IMR-90 (cell line): Measurements from ENCODE around the gene RAD51B. TPM values are rescaled to one million over a fixed set of nuclear protein-coding genes. Genes with fewer than 3 reads are reported as not detected.

Source experiments
- ATAC-seq: fragments of 200-7000 bp; cut with Tn5 transposase; 2 replicates; pipeline ENCODE4 v1.9.1; 2020; ENCODE audit warnings: low read depth, mild to moderate bottlenecking, moderate library complexity
- BruUV-seq: library from RNA; stranded (reverse); fragments of 400-500 nt; replicated peaks from 2 replicates; lab custom pipeline; 2021; lab: Mats Ljungman, UMichigan
- CTCF ChIA-PET: fragments of 300-600 bp; formaldehyde crosslinking; extraction: SDS; loops from one replicate; lab custom pipeline; 2021; ENCODE audit warnings: antibody characterized with exemption; lab: Yijun Ruan, JAX
- POLR2A ChIA-PET: fragments of 300-600 bp; sonication (Branson Sonifier 250); formaldehyde crosslinking; loops from one replicate; lab custom pipeline; 2022; ENCODE audit warnings: antibody characterized with exemption; ENCODE audit not compliant: unreplicated experiment; lab: Charles Lee
- DNase-seq: peaks from one replicate; pipeline ENCODE4 v3.0.0; 2013
- H2AFZ ChIP-seq: replicated peaks from 2 replicates; pipeline ENCODE3; 2013; ENCODE audit warnings: low read length, mild to moderate bottlenecking; ENCODE audit not compliant: poor library complexity
- H2AK5ac ChIP-seq: 2 replicates; pipeline ENCODE4 v1.6.1; 2013; ENCODE audit warnings: low read depth, low read length, inconsistent platforms
- H2AK9ac ChIP-seq: replicated peaks from 2 replicates; pipeline ENCODE3; 2013; ENCODE audit warnings: mild to moderate bottlenecking, low read depth, low read length, moderate library complexity; ENCODE audit not compliant: poor library complexity
- H2BK120ac ChIP-seq: 2 replicates; pipeline ENCODE4 v1.6.1; 2013; ENCODE audit warnings: low read depth, low read length, inconsistent platforms
- H2BK15ac ChIP-seq: 3 replicates; pipeline ENCODE4 v1.6.1; 2013; ENCODE audit warnings: low read depth, low read length, inconsistent platforms
- H2BK20ac ChIP-seq: 2 replicates; pipeline ENCODE4 v1.6.1; 2013; ENCODE audit warnings: low read depth, mild to moderate bottlenecking, inconsistent platforms, low read length, moderate library complexity
- H2BK5ac ChIP-seq: 2 replicates; pipeline ENCODE4 v1.6.1; 2013; ENCODE audit warnings: mild to moderate bottlenecking, low read depth, low read length, inconsistent platforms; ENCODE audit not compliant: poor library complexity, severe bottlenecking
- H3K14ac ChIP-seq: replicated peaks from 2 replicates; pipeline ENCODE4 v1.6.1; 2013; ENCODE audit warnings: low read depth, low read length, inconsistent platforms
- H3K18ac ChIP-seq: 2 replicates; pipeline ENCODE4 v1.6.1; 2013; ENCODE audit warnings: low read depth, low read length, control low read depth
- H3K23ac ChIP-seq: 2 replicates; pipeline ENCODE4 v1.6.1; 2013; ENCODE audit warnings: low read depth, low read length, inconsistent platforms
- H3K27ac ChIP-seq: 2 replicates; pipeline ENCODE4 v1.5.1; 2013; ENCODE audit warnings: mild to moderate bottlenecking, control low read depth, low read length; ENCODE audit not compliant: insufficient read depth
- H3K27me3 ChIP-seq: 2 replicates; pipeline ENCODE4 v1.6.1; 2013; ENCODE audit warnings: low read length; ENCODE audit not compliant: control insufficient read depth, insufficient read depth
- H3K36me3 ChIP-seq: 2 replicates; pipeline ENCODE4 v1.6.1; 2013; ENCODE audit warnings: low read length, mixed read lengths; ENCODE audit not compliant: control insufficient read depth, insufficient read depth
- H3K4ac ChIP-seq: 2 replicates; pipeline ENCODE4 v1.6.1; 2013; ENCODE audit warnings: low read depth, low read length, inconsistent platforms
- H3K4me1 ChIP-seq: 2 replicates; pipeline ENCODE4 v1.6.1; 2013; ENCODE audit warnings: low read length, mixed read lengths; ENCODE audit not compliant: control insufficient read depth, insufficient read depth
- H3K4me2 ChIP-seq: 2 replicates; pipeline ENCODE4 v1.6.1; 2013; ENCODE audit warnings: low read depth, mild to moderate bottlenecking, control low read depth, low read length, moderate library complexity
- H3K4me3 ChIP-seq: 2 replicates; pipeline ENCODE4 v1.5.1; 2013; ENCODE audit warnings: low read depth, mild to moderate bottlenecking, control low read depth, low read length, moderate library complexity; ENCODE audit not compliant: insufficient read depth
- H3K56ac ChIP-seq: 2 replicates; pipeline ENCODE4 v1.6.1; 2013; ENCODE audit warnings: low read length, inconsistent platforms; ENCODE audit not compliant: insufficient read depth; ENCODE audit errors: extremely low read depth
- H3K79me1 ChIP-seq, 2 experiments: 2 replicates each; pipeline ENCODE4 v1.6.1; 2013; ENCODE audit warnings: low read length in 2 of 2, inconsistent platforms in 1 of 2, low read depth in 1 of 2
- H3K9ac ChIP-seq: 2 replicates; pipeline ENCODE4 v1.6.1; 2013; ENCODE audit warnings: low read depth, low read length, control low read depth
- H3K9me1 ChIP-seq: 2 replicates; pipeline ENCODE4 v1.6.1; 2013; ENCODE audit warnings: low read length, inconsistent platforms; ENCODE audit not compliant: insufficient read depth
- H3K9me3 ChIP-seq: 2 replicates; pipeline ENCODE4 v1.6.1; 2013; ENCODE audit warnings: low read length; ENCODE audit not compliant: control insufficient read depth, insufficient read depth
- H4K20me1 ChIP-seq: 2 replicates; pipeline ENCODE4 v1.6.1; 2013; ENCODE audit warnings: low read length, inconsistent platforms; ENCODE audit not compliant: insufficient read depth
- H4K5ac ChIP-seq: 2 replicates; pipeline ENCODE4 v1.6.1; 2013; ENCODE audit warnings: mild to moderate bottlenecking, low read depth, low read length, control low read depth
- H4K8ac ChIP-seq, 2 experiments: 2 replicates each; pipeline ENCODE4 v1.6.1; 2013; ENCODE audit warnings: low read depth in 2 of 2, low read length in 2 of 2, control low read depth in 1 of 2, inconsistent platforms in 1 of 2
- H4K91ac ChIP-seq: 2 replicates; pipeline ENCODE4 v1.6.1; 2013; ENCODE audit warnings: low read depth, low read length, inconsistent platforms; ENCODE audit not compliant: insufficient read depth
- BHLHE40 ChIP-seq: fragments of 150-350 bp; IDR thresholded peaks from 2 replicates; pipeline ENCODE4 v1.6.1; 2016; ENCODE audit warnings: mild to moderate bottlenecking, low read depth, low read length
- CEBPB ChIP-seq: IDR thresholded peaks from 2 replicates; pipeline ENCODE4 v1.6.1; 2012; ENCODE audit warnings: low read depth, low read length, improper control_type of control experiment
- CHD1 ChIP-seq: IDR thresholded peaks from 2 replicates; pipeline ENCODE4 v1.6.1; 2012; ENCODE audit warnings: low read depth, low read length, improper control_type of control experiment
- CTCF ChIP-seq: conservative IDR thresholded peaks from 2 replicates; pipeline ENCODE4 v1.5.1; 2012; ENCODE audit warnings: mild to moderate bottlenecking, low read depth, low read length, improper control_type of control experiment
- ELK1 ChIP-seq: fragments of 150-350 bp; IDR thresholded peaks from 2 replicates; pipeline ENCODE4 v1.6.1; 2016; ENCODE audit warnings: low read depth, mild to moderate bottlenecking, low read length, moderate library complexity, borderline replicate concordance
- FOS ChIP-seq: fragments of 150-350 bp; IDR thresholded peaks from 2 replicates; pipeline ENCODE4 v1.6.1; 2016; ENCODE audit warnings: low read depth, low read length
- MAFK ChIP-seq: IDR thresholded peaks from 2 replicates; pipeline ENCODE4 v1.6.1; 2012; ENCODE audit warnings: low read depth, low read length, improper control_type of control experiment
- NFE2L2 ChIP-seq: fragments of 150-350 bp; IDR thresholded peaks from 2 replicates; pipeline ENCODE4 v1.6.1; 2016; ENCODE audit warnings: low read depth, mild to moderate bottlenecking, low read length
- RAD21 ChIP-seq: IDR thresholded peaks from 2 replicates; pipeline ENCODE4 v1.6.1; 2012; ENCODE audit warnings: low read length, improper control_type of control experiment
- RCOR1 ChIP-seq: IDR thresholded peaks from 2 replicates; pipeline ENCODE4 v1.6.1; 2012; ENCODE audit warnings: mild to moderate bottlenecking, low read length, improper control_type of control experiment; ENCODE audit not compliant: insufficient replicate concordance
- RFX5 ChIP-seq: IDR thresholded peaks from 2 replicates; pipeline ENCODE4 v1.8.0; 2012; ENCODE audit warnings: low read depth, mild to moderate bottlenecking, low read length, moderate library complexity
- SMC3 ChIP-seq: fragments of 150-350 bp; IDR thresholded peaks from 2 replicates; pipeline ENCODE4 v1.6.1; 2016; ENCODE audit warnings: low read depth, mild to moderate bottlenecking, antibody characterized with exemption, low read length, moderate library complexity
- USF2 ChIP-seq: fragments of 150-350 bp; IDR thresholded peaks from 2 replicates; pipeline ENCODE4 v1.6.1; 2017; ENCODE audit warnings: mild to moderate bottlenecking, antibody characterized with exemption, low read length, low read depth
- WGBS, 2 experiments: methylation state at CpG; one replicate each; pipeline versions ENCODE4 v1.1.5 to v1.1.7; 2013; ENCODE audit warnings: missing lambda C conversion rate in 2 of 2; ENCODE audit not compliant: insufficient read length in 1 of 2; ENCODE audit errors: extremely low coverage in 2 of 2; 5-methylcytosine and 5-hydroxymethylcytosine counted together
- dilution Hi-C: fragments of 300-500 bp; cut with HindIII; formaldehyde crosslinking; loops from one replicate; pipeline ENCODE4 v1.14.3; 2018; ENCODE audit warnings: low sequenced_read_pairs; ENCODE audit not compliant: unreplicated experiment
- in situ Hi-C: fragments of 300-500 bp; cut with MboI; formaldehyde crosslinking; loops from 3 replicates; pipeline ENCODE4 v1.14.3; 2019; ENCODE audit warnings: low sequenced_read_pairs, inconsistent platforms, mixed read lengths
- intact Hi-C: fragments of 100-400 bp; cut with micrococcal nuclease; formaldehyde crosslinking; loops from 2 replicates; pipeline ENCODE4 v1.10.0; 2022
- polyA plus RNA-seq, 3 experiments: library from polyadenylated mRNA; depleted of rRNA; stranded (reverse); fragments of >200 nt; gene quantifications; 2 replicates each; pipeline ENCODE4 v1.2.3, GENCODE V29; 2012; ENCODE audit warnings: low replicate concordance in 1 of 3
- total RNA-seq: library from RNA; depleted of rRNA; stranded (reverse); fragments of >200 nt; gene quantifications from 2 replicates; pipeline ENCODE4 v1.2.3, GENCODE V29; 2012

Gene RAD51B
- total and polyA plus RNA-seq, 2 of the 4 experiments (the other 2 are of a cell fraction): 5.1 to 18.8 TPM

- no peak overlapping the region for H3K23ac ChIP-seq
- H3K79me1 ChIP-seq: no peaks in the 10 kb centered on the region
- no peak for TF ChIP-seq BHLHE40
- TF ChIP-seq RCOR1: no peak
- TF ChIP-seq RAD21: no peak
- no peak for TF ChIP-seq CHD1
- TF ChIP-seq NFE2L2: no peak
- TF ChIP-seq SMC3: no peak
- no peak for TF ChIP-seq MAFK
- TF ChIP-seq RFX5: no peak
- no peak for TF ChIP-seq ELK1
- TF ChIP-seq CEBPB: no peak
- TF ChIP-seq USF2: no peak
- TF ChIP-seq FOS: no peak
- TF ChIP-seq CTCF: no peak
- H2BK15ac ChIP-seq: no peak overlapping the region
- dilution Hi-C loops: no loop called here
- no peak overlapping the region for H2AK5ac ChIP-seq
- H3K4me2 ChIP-seq: no peak overlapping the region
- CTCF ChIA-PET: no interaction called here
- WGBS, 2 experiments: no CpG with 5 or more reads among the region's 4 CpGs
- ATAC-seq (no peak), DNase-seq (no peak)
- intact Hi-C loops: no loop called here
- H3K9me1 ChIP-seq: peaks cover 5% of the 10 kb centered on the region; the same call in 1 of the 2 replicates
- H3K14ac ChIP-seq: no peak overlapping the region
- no peaks in the 10 kb centered on the region for H4K20me1 ChIP-seq
- H3K4ac ChIP-seq: no peak overlapping the region
- POLR2A ChIA-PET: no interaction called here
- H2BK5ac ChIP-seq: no peak overlapping the region
- H4K91ac ChIP-seq: no peak overlapping the region
- no peak overlapping the region for H2BK20ac ChIP-seq
- BruUV-seq: no TSS peak
- no peak overlapping the region for H4K5ac ChIP-seq
- H3K27me3 ChIP-seq: no peaks in the 10 kb centered on the region
- no peak overlapping the region for H3K4me3 ChIP-seq
- H3K4me1 ChIP-seq: no peaks in the 10 kb centered on the region
- H2AFZ ChIP-seq: no peak overlapping the region
- H3K36me3 ChIP-seq: no peaks in the 10 kb centered on the region
- H3K56ac ChIP-seq: no peak overlapping the region
- no peak overlapping the region for H3K18ac ChIP-seq
- H4K8ac ChIP-seq: no peak overlapping the region
- H2BK120ac ChIP-seq: no peak overlapping the region
- no peaks in the 10 kb centered on the region for H3K9me3 ChIP-seq
- in situ Hi-C loops: loop anchor here (25.0 kb wide), 1 partner anchor 1223 kb away; no protein-coding TSS in a partner anchor
- H3K9ac ChIP-seq: no peak overlapping the region
- no peak overlapping the region for H2AK9ac ChIP-seq
- no peak overlapping the region for H3K27ac ChIP-seq
Observed at GRCh38 chr14:67889455-67889854, 69.9 kb downstream of the RAD51B start.
